ENCODE results near the gene FOXRED2. TPM values are rescaled to one million over a fixed set of nuclear protein-coding genes. Genes with fewer than 3 reads are reported as not detected.

Gene FOXRED2
- total RNA-seq, 1 experiment from 2014 or later: 19.9 TPM

DNA sequence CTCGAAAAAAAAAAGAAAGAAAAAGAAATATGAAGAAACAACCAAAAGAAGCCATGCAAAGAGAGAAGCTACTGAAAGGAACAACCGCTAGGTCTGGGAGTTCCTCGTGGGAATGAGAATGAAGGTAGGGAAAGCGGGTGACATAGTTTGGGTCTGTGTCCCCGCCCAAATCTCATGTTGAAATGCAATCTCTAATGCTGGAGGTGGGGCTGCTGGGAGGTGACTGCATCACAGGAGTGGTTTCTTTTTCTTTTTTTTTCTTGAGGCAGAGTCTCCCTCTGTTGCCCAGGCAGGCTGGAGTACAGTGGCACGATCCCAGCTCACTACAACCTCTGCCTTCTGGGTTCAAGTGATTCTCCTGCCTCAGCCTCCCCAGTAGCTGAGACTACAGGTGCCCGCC is 15.7 kb downstream of the FOXRED2 start:
- no peaks in the 10 kb centered on the region for H4K20me1 ChIP-seq (ENCODE audit: insufficient read depth)
- ChIA-PET POLR2A (no interaction called here), RAD21 (ENCODE audit: low non-redundant PET in 1 of 2, low total read pairs in 2 of 2, uncharacterized antibody in 2 of 2, unreplicated experiment in 2 of 2) (interaction anchor here in 1 of 2 experiments (0.6 kb wide), 1 partner anchor 210 kb away, joined by 3 read pairs; no protein-coding TSS in a partner anchor), CTCF (interaction anchor here (0.7 kb wide), 1 partner anchor 9 kb away, joined by 4 read pairs; no protein-coding TSS in a partner anchor)
- BruUV-seq (replicated peaks): no TSS peak
- H3K9ac ChIP-seq (ENCODE audit: low read length): no peak overlapping the region
- no peak overlapping the region for H2AFZ ChIP-seq (ENCODE audit: low read depth, low read length, poor library complexity, severe bottlenecking)
- no peak for ATAC-seq
- no peak overlapping the region for H3K27ac ChIP-seq (ENCODE audit: low read depth, low read length)
- intact Hi-C loops (cut with micrococcal nuclease): no loop called here
- H3K4me2 ChIP-seq (ENCODE audit: low read length): no peak overlapping the region
- H3K27me3 ChIP-seq (ENCODE audit: insufficient read depth, low read length): no peaks in the 10 kb centered on the region
- H3K9me3 ChIP-seq (ENCODE audit: control insufficient read depth in 1 of 2, insufficient read depth in 1 of 2, low read depth in 1 of 2, low read length in 2 of 2): peaks cover 6 to 10% of the 10 kb centered on the region in 2 experiments; a peak in 1 of 4 replicates
- no peak for DNase-seq (ENCODE audit: low read depth, low spot score)
- H3K4me1 ChIP-seq (ENCODE audit: control insufficient read depth in 1 of 2, insufficient read depth in 2 of 2, low read length in 2 of 2): no peaks in the 10 kb centered on the region
- TF ChIP-seq ZFX (IDR thresholded peaks at IDR 0.05) (no peak), RAD21 (IDR thresholded peaks at IDR 0.05; ENCODE audit: low read depth) (no peak), POLR2AphosphoS5 (IDR thresholded peaks at IDR 0.05; ENCODE audit: low read depth, low read length) (no peak), YY1 (IDR thresholded peaks at IDR 0.05; ENCODE audit: extremely low read depth, insufficient replicate concordance, low read depth, low read length) (no peak), CBX3 (IDR thresholded peaks at IDR 0.05; ENCODE audit: low read depth) (no peak), SIN3A (IDR thresholded peaks at IDR 0.05; ENCODE audit: low read depth) (no peak), FOSL1 (IDR thresholded peaks at IDR 0.05; ENCODE audit: low read depth) (no peak), JUND (IDR thresholded peaks at IDR 0.05) (no peak), POLR2A (IDR thresholded peaks at IDR 0.05; ENCODE audit: borderline replicate concordance, extremely low read depth, insufficient read depth, insufficient read length) (no peak), SP1 (IDR thresholded peaks at IDR 0.05; ENCODE audit: low read depth) (no peak), EGR1 (IDR thresholded peaks at IDR 0.05; ENCODE audit: low read depth) (no peak), EZH2 (IDR thresholded peaks at IDR 0.05) (no peak), SRF (IDR thresholded peaks at IDR 0.05; ENCODE audit: low read depth) (no peak), ELF1 (IDR thresholded peaks at IDR 0.05; ENCODE audit: borderline replicate concordance, low read depth) (no peak)
- TF ChIP-seq, protein P1, sequence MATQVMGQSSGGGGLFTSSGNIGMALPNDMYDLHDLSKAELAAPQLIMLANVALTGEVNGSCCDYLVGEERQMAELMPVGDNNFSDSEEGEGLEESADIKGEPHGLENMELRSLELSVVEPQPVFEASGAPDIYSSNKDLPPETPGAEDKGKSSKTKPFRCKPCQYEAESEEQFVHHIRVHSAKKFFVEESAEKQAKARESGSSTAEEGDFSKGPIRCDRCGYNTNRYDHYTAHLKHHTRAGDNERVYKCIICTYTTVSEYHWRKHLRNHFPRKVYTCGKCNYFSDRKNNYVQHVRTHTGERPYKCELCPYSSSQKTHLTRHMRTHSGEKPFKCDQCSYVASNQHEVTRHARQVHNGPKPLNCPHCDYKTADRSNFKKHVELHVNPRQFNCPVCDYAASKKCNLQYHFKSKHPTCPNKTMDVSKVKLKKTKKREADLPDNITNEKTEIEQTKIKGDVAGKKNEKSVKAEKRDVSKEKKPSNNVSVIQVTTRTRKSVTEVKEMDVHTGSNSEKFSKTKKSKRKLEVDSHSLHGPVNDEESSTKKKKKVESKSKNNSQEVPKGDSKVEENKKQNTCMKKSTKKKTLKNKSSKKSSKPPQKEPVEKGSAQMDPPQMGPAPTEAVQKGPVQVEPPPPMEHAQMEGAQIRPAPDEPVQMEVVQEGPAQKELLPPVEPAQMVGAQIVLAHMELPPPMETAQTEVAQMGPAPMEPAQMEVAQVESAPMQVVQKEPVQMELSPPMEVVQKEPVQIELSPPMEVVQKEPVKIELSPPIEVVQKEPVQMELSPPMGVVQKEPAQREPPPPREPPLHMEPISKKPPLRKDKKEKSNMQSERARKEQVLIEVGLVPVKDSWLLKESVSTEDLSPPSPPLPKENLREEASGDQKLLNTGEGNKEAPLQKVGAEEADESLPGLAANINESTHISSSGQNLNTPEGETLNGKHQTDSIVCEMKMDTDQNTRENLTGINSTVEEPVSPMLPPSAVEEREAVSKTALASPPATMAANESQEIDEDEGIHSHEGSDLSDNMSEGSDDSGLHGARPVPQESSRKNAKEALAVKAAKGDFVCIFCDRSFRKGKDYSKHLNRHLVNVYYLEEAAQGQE (IDR thresholded peaks at IDR 0.05; ENCODE audit: low read depth): no peak
- H3K4me3 ChIP-seq (replicated peaks in 1 of 2; ENCODE audit: low read depth in 1 of 2, low read length in 2 of 2): no peak overlapping the region
- H3K36me3 ChIP-seq (ENCODE audit: control insufficient read depth in 1 of 2, insufficient read depth in 2 of 2, low read length in 2 of 2): peaks cover 2 to 13% of the 10 kb centered on the region in 2 experiments; a peak in 2 of 4 replicates
- no peaks in the 10 kb centered on the region for H3K79me2 ChIP-seq (ENCODE audit: insufficient read depth, low read length)
- H3K9me2 ChIP-seq (ENCODE audit: insufficient read depth): no peaks in the 10 kb centered on the region
